NCI-H748 (cell line): ENCODE measurements around the gene HRH3.

Experiments used
- DNase-seq: peaks from one replicate; lab custom pipeline; 2025; ENCODE audit not compliant: unreplicated experiment; lab: John Stamatoyannopoulos, UW

HRH3 gene

GRCh38 chr20:62216636-62217566, 3.2 kb downstream of the HRH3 start:
- no peak for DNase-seq

DNA sequence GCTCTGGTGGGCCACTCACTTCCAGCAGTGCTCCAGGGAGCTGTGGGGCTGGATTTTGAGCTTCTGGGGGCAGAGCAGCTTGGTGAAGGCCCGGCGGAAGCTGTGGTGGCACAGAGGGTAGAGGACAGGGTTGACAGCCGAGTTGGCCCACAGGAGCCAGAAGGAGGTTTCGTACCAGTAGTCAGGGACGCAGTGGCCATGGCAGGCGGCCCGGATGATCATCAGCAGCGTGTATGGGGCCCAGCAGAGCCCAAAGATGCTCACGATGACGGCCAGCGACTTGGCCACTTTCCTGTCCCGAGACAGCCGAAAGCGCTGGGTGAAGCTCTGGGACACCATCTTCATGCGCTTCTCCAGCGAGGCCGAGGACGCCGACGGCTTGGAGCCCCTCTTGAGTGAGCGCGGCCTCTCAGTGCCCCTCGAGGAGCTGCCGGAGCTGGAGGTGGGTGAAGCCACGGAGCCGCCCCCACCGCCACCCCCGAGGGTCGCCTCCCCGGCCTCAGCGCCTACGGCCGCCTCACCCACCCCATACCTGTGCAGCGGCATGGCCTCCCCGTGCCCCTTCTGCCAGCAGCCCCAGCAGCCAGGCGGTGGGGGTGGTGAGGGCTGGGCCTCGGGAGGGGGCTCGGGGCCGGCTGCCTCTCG, 4.0 kb downstream of the HRH3 start:
- DNase-seq = no peak

- DNase-seq = peak; percentile 12
These were observed 4.8 kb downstream of the HRH3 start for GRCh38 chr20:62215020-62215990.

DNA sequence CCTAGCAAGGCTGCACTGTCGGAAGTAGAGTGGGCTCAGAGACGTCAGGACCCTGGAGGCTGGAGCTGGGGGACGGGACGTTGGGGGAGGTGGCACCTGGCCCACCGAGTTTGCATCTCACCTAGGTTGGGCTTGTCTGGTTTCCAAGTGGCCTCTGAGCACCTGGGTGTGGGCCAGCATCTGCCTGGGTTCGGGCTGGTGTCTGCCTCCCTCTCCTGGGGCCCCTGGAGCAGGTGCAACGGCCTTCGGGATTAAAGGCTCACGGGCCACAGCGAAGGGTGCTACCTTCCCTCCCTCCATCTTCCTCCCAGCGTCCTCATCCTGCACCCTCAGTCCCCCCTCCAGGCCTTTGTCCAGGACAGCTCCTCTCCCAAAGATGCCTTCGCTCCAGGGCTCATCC, 6.0 kb downstream of the HRH3 start:
- DNase-seq = peak; percentile 3

DNA sequence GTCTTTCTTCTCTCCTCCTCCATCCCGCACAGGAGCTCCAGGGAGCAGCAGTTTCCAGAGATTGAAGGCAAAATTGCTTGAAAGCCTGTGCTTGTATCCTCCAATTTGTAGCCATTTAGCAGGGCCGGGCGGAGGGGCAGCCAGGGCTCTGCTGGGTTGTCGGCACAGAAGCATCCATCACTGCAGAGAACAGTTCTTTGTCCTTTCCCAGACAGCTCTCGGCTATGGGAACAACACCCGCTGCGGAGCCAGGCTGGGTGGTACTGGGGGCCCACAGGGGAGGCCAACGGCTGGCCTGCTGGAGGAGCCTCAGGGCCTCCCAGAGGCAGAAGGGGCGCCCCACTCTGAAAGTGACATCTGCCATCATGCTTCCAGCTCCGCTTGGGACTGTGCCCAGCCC, 7.8 kb downstream of the HRH3 start:
- no peak for DNase-seq

- DNase-seq = no peak
These were observed 8.2 kb downstream of the HRH3 start for GRCh38 chr20:62211769-62212288.

DNA sequence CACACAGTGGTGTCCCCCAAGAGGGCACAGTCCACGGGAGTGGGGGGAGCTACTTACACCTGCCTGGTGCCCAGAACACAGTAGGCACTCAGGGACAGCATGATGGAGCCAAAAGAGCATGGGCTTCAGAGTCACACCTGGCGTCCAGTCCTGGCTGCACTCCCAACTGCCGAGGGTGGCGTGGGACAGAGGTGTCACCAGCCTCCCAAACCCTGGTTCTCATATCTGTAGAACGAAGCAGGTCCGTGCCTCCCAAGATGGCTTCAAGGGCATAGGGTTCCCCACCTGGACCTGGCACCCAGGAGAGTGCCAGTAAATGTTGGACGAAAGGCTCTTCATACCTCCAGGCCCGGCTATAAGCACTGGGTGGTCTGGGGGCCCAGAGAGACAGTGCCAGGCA, 8.9 kb downstream of the HRH3 start:
- no peak for DNase-seq

DNA sequence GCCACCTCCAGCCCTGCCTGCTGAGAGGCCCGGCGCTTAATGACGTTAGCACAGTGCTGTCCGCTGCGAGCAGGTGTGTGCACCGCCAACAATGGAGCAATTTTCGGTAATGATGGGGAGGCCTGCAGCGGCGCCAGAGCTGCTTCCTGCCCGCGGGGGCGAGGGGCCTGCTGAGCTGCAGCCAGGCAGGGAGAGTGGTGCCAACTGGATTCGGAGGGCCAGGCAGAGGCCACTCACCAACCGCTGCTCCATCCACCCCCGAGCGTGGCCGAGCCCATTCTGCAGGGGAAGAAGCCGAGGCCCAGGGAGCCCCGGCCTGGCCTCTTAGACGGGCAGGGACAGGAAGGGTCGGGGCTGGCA, 9.6 kb downstream of the HRH3 start:
- peak; percentile 91 for DNase-seq

DNA sequence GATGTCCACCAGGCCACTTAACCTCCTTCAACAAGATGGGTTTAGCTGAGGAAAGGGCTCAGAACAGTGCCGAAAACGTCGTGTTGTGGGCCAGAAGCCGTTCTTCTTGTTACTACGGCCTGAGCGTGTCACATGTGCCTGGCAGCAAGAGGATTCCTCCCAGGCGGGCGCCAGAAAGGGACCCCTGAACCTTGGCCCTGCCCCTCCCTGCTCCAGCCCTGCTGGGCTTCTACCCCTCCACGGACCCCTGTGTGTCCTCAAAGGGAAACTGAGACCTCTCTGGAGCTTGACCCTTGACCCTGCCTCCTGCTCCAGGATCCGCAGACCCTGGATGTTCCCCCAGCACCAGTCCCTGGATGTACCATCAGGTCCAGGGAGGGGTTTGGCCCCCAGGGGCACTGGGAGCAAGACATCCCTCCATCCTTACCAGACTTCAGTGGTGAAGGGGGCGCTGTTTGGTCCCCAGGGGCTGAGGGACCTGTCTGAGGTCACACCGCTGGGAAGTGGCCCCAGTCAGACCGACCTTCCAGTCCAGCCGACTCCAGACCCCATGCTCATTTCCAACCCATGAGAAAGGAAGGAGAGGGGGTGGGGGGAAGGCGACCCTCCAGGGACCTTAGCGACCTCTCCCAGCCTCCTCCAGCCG, 10.1 kb downstream of the HRH3 start:
- DNase-seq = no peak

GRCh38 chr20:62208795-62209755, 11.0 kb downstream of the HRH3 start:
- no peak for DNase-seq

DNA sequence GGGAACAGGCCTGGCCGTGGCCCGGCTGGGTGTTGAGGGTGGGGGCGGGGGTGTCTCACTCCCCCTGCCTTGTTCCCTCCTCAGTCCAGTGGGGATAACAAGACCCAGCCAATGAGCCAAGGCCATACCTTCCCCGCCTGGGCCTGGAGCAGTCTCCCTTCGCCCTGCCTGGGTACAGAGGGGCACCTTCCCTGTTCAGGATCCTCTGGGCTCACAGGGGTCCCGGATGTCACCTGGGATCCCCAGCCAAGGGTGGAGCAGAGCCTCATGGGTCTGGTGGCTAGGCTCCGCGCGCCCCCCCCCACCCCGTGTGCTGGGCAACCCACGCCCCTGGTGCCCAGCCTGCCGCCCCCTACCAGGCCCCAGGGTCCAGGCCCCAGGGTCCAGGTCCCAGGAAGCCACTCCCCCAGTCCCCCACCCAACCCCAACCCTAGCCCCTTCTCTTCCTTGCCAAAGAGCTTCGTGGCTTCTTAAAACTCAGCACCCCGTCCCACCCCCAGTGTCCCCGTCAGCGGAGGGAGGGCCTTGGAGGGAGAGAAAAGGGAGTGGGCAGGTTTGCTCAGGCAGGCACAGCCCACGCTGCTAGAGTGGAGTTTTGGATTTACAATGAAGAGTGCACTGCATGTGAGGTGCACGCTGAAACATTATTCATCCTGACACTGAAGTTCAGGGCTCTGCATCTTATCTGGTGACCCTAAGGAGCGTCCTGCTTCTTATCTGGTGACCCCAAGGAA, 11.8 kb downstream of the HRH3 start:
- no peak for DNase-seq

- no peak for DNase-seq
These were observed 13.7 kb downstream of the HRH3 start for GRCh38 chr20:62206388-62206775.

DNA sequence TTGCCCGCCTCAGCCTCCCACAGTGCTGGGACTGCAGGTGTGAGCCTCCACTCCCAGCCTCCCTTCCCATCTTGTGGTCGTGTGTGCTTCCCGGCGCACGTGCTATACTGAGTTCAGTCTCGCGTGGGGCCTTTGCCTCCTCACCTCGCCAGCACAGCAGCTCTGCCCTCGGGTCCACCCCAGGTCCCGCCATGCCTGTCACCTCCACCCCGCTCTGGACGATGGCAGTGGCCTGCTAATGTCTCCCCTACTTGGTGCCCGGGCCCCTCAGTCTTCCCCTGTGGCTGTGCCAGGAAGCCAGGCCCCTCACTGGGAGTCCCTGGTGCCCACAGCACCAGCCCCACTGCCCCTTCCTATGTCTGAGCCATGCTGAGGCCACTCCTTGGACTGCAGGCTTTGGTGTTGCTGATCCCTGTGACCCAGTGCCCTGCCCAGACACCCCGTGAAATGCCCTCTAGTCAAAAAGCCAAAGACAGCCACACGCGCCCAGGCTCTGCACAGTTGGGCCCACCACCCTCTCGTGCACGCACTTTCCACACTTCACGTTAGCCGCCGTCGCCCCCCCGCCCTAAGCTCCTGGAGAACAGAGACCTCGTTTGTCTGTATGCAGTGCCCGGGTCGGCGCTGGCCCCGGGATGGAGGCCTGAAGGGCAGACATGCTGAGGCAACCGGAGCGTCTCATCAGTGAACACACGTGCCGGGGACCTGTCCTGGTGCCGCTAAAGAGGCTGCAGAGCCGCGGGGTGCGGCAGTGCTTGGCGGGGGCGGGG, 14.3 kb downstream of the HRH3 start:
- DNase-seq = no peak

DNA sequence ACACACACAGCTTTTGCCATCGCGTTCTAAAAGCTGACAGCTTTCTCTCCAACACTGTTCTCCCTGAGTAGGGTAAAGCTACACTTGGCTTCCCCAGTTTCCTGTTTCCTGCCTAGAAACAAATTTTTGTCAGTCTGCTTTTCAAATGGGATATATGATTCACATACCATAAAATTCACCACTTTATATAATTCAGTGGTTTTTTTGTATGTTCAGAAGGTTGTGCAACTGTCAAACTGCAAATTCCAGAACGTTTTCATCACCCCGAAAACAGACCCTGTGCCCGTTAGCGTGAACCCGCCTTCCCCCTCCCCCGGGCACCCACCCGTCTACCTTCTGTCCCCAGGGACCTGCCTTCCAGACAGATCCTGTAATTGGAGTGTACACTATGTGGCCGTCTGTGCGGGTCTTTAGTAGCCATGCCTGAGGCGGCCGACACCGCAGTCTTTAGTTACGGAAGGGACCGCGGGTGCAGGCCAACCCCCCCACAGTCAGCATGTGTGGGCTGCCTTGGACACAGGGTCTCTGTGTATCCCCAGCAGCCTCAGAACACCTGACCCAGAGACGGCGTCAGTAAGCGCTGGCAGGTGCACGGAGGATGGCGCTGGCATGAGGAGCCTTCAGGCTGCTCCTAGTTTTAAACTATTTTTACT, 16.6 kb downstream of the HRH3 start:
- DNase-seq = no peak

DNA sequence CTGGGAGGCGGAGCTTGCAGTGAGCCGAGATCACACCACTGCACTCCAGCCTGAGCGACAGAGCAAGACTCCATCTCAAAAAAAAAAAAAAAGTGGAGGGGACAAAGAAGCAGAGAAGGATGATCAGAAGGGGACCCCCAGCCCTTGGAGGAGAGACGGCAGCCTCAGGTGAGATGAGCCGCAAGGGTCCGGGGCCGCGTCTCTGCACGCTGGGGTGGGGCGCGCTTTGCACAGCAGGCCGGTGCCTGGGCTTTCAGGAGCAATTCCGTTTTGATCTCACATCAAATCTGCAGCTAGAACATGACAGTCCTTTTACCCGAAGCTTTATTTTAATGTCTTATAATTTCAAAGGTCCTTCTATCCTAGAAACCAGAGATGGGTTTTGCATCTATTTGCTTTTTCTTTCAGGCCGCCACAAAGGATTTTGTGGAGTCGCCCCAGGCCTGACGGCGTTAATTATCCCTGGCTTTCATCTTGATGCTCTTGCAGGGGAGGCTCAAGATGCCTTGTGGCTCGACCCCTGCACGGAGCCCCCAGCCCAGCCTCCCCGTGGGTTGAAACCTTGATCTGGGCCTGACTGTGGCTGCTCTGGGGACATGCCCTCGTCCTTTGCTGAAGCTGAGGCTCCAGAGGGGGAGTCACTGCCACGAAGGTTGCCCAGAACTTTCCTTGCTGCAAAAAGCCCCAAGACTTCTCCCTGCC, 17.3 kb downstream of the HRH3 start:
- DNase-seq = no peak

DNA sequence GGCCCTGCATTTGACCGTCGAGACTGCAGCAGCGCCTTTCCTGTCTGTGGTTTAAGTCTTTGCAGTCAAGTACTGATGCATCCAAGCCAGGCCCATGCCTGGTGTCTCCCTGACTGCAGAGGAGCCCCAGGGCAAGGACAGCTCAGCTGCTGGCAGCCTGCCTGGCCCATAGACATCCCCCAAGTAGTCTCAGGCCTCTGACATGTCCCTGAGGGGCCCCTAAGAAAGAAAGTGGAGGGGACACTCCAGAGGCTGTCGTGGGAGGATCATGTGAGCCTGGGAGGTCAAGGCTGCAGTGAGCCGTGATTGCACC, 18.0 kb downstream of the HRH3 start:
- no peak for DNase-seq
